Bronchial epithelial cell (primary cell): ENCODE measurements around the gene VSIG10. TPM values are rescaled to one million over a fixed set of nuclear protein-coding genes. Genes with fewer than 3 reads are reported as not detected.

Experiments
- DNase-seq: peaks from one replicate; pipeline ENCODE4 v3.0.0-alpha.2; 2010; ENCODE audit warnings: low read depth
- FAIRE-seq: peaks from 2 replicates; lab custom pipeline; 2011; peaks lifted over from hg19 to GRCh38; lab: Jason Lieb, UNC
- H3K27me3 ChIP-seq: 2 replicates; pipeline ENCODE4 v1.5.1; 2011; ENCODE audit warnings: low read length; ENCODE audit not compliant: control insufficient read depth, insufficient read depth
- H3K36me3 ChIP-seq: 2 replicates; pipeline ENCODE4 v1.5.1; 2011; ENCODE audit warnings: low read length; ENCODE audit not compliant: control insufficient read depth, insufficient read depth
- H3K4me3 ChIP-seq: 2 replicates; pipeline ENCODE4 v1.5.1; 2011; ENCODE audit warnings: mild to moderate bottlenecking, low read depth, low read length, control low read depth
- CTCF ChIP-seq: IDR thresholded peaks from 2 replicates; pipeline ENCODE4 v1.5.1; 2011; ENCODE audit warnings: mild to moderate bottlenecking, moderate library complexity, low read length, control low read depth, inconsistent platforms; ENCODE audit not compliant: insufficient read depth, severe bottlenecking
- total RNA-seq: library from RNA; depleted of rRNA; stranded (reverse); fragments of >200 nt; gene quantifications from 2 replicates; pipeline ENCODE4 v1.2.1, GENCODE V29; 2014

Gene VSIG10
- total RNA-seq, 1 donor from 2014 or later, result 20.0 TPM

- no peak for FAIRE-seq
- TF ChIP-seq CTCF, result no peak
- Histone ChIP-seq H3K4me3 (peak within 1 kb of the TSS; percentile 61), H3K36me3 (no peaks in the 10 kb centered on the region), H3K27me3 (no peaks in the 10 kb centered on the region)
- no peak for DNase-seq
Observed at GRCh38 chr12:118061011-118061872, 42.6 kb downstream of the VSIG10 start, which contains the start of gene WSB2. WSB2 (minus strand) TSS chr12:118061179; CDS start chr12:118061048, 131 bp downstream.

- peak overlapping the region; percentile 61 for H3K4me3 ChIP-seq
- DNase-seq, result no peak
- FAIRE-seq, result no peak
- TF ChIP-seq CTCF, result no peak
- no peaks in the 10 kb centered on the region for H3K36me3 ChIP-seq
- H3K27me3 ChIP-seq, result no peaks in the 10 kb centered on the region
Observed at GRCh38 chr12:118060301-118061010, 43.4 kb downstream of the VSIG10 start.

GRCh38 chr12:118059341-118060191, 44.2 kb downstream of the VSIG10 start:
- H3K4me3 ChIP-seq, result peak overlapping the region; percentile 61
- no peak for FAIRE-seq
- no peak for TF ChIP-seq CTCF
- no peaks in the 10 kb centered on the region for H3K27me3 ChIP-seq
- no peaks in the 10 kb centered on the region for H3K36me3 ChIP-seq
- peak; percentile 34 for DNase-seq

- no peak for DNase-seq
- Histone ChIP-seq H3K36me3 (no peaks in the 10 kb centered on the region), H3K27me3 (no peaks in the 10 kb centered on the region), H3K4me3 (no peak overlapping the region)
- TF ChIP-seq CTCF, result no peak
- no peak for FAIRE-seq
Observed at GRCh38 chr12:118058881-118059280, 44.9 kb downstream of the VSIG10 start.

- H3K36me3 ChIP-seq, result no peaks in the 10 kb centered on the region
- DNase-seq (no peak), FAIRE-seq (no peak)
- no peak overlapping the region for H3K4me3 ChIP-seq
- H3K27me3 ChIP-seq, result no peaks in the 10 kb centered on the region
- TF ChIP-seq CTCF, result no peak
Observed at GRCh38 chr12:118058227-118058626, 45.6 kb downstream of the VSIG10 start.
